SK-N-SH (cell line): Measurements from ENCODE around the gene GABRD.

Source experiments
- EP300 ChIP-seq, 2 experiments: IDR thresholded peaks; 2 replicates each; pipeline versions ENCODE4 v1.4.0 to v1.6.1; 2012; ENCODE audit warnings: borderline replicate concordance in 1 of 2, low read depth in 1 of 2, low read length in 1 of 2
- MXI1 ChIP-seq: IDR thresholded peaks from 2 replicates; pipeline ENCODE4 v1.6.1; 2012; ENCODE audit warnings: mild to moderate bottlenecking, low read depth, low read length, improper control_type of control experiment
- TF ChIP-seq, protein P1 (sequence below): fragments of 200-600 bp; sonication (generic); IDR thresholded peaks from 2 replicates; pipeline ENCODE4 v1.6.1; 2017; ENCODE audit warnings: antibody characterized with exemption, mild to moderate bottlenecking, moderate library complexity

DNA sequence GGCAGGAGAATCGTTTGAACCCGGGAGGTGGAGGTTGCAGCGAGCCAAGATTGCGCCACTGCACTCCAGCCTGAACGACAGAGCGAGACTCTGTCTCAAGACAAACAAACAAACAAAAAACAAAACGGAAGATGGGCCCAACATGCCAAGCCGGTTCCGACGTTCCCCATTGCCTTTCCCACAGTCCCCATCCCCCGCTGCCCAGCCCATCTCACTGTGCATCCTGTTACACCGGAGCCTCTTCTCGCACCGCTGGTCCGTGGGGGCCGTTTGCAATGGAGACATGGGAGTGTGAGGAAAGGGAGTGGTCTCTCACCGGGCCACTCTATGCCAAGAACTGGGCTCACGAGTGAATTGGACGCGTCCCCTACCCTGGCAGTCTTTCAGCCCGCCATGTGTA lies 14.3 kb upstream of the GABRD start:
- TF ChIP-seq, protein P1, sequence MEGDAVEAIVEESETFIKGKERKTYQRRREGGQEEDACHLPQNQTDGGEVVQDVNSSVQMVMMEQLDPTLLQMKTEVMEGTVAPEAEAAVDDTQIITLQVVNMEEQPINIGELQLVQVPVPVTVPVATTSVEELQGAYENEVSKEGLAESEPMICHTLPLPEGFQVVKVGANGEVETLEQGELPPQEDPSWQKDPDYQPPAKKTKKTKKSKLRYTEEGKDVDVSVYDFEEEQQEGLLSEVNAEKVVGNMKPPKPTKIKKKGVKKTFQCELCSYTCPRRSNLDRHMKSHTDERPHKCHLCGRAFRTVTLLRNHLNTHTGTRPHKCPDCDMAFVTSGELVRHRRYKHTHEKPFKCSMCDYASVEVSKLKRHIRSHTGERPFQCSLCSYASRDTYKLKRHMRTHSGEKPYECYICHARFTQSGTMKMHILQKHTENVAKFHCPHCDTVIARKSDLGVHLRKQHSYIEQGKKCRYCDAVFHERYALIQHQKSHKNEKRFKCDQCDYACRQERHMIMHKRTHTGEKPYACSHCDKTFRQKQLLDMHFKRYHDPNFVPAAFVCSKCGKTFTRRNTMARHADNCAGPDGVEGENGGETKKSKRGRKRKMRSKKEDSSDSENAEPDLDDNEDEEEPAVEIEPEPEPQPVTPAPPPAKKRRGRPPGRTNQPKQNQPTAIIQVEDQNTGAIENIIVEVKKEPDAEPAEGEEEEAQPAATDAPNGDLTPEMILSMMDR: no peak
- no peak for TF ChIP-seq MXI1
- no peak for TF ChIP-seq EP300 (IDR thresholded peaks at IDR 0.05; ENCODE audit: borderline replicate concordance in 1 of 2, low read depth in 1 of 2, low read length in 1 of 2)
